Measurements from ENCODE around the gene OR51B6.
"Not testable (repeated sequence)": the region's sequence is repeated elsewhere in the genome, so short reads cannot be mapped to it uniquely, and the experiment has no call there.

Gene OR51B6

GRCh38 chr11:5351208-5351607 is at the start of gene OR51B6:
TSS of gene OR51B6 (plus strand) at chr11:5351508. CDS start at chr11:5351508, 0 bp downstream.
- no peak for DNase-seq (ENCODE audit: low read depth)

GRCh38 chr11:5301846-5302245 is 49.5 kb upstream of the OR51B6 start, which contains the start of gene OR51B4:
TSS of gene OR51B4 (minus strand) at chr11:5301946. CDS start at chr11:5301946, 0 bp downstream.
- no peak for DNase-seq (ENCODE audit: low read depth)

- no peak for DNase-seq (ENCODE audit: low read depth)
Observed at GRCh38 chr11:5303626-5304025, 47.7 kb upstream of the OR51B6 start.

GRCh38 chr11:5304046-5304445 is 47.3 kb upstream of the OR51B6 start:
- no peak for DNase-seq (ENCODE audit: low read depth)

- no peak for DNase-seq (ENCODE audit: low read depth)
Observed at GRCh38 chr11:5307256-5308019, 43.9 kb upstream of the OR51B6 start.

GRCh38 chr11:5310423-5310822 is 40.9 kb upstream of the OR51B6 start:
- no peak for DNase-seq (ENCODE audit: low read depth)

- DNase-seq (ENCODE audit: low read depth): not testable (repeated sequence)
Observed at GRCh38 chr11:5313326-5314023, 37.8 kb upstream of the OR51B6 start.

- DNase-seq (ENCODE audit: low read depth): no peak
Observed at GRCh38 chr11:5317292-5317691, 34.0 kb upstream of the OR51B6 start.

- no peak for DNase-seq (ENCODE audit: low read depth)
Observed at GRCh38 chr11:5324197-5324596, 27.1 kb upstream of the OR51B6 start, which contains the start of gene OR51B2. TSS of gene OR51B2 (minus strand) at chr11:5324297. CDS start at chr11:5324297, 0 bp downstream.

- no peak for DNase-seq (ENCODE audit: low read depth)
Observed at GRCh38 chr11:5335170-5335569, 16.1 kb upstream of the OR51B6 start.

GRCh38 chr11:5336331-5336730 is 15.0 kb upstream of the OR51B6 start:
- no peak for DNase-seq (ENCODE audit: low read depth)

GRCh38 chr11:5337253-5337652 is 14.1 kb upstream of the OR51B6 start:
- not testable (repeated sequence) for DNase-seq (ENCODE audit: low read depth)

GRCh38 chr11:5339771-5340322 is 11.5 kb upstream of the OR51B6 start:
- no peak for DNase-seq (ENCODE audit: low read depth)

- DNase-seq (ENCODE audit: low read depth): no peak
Observed at GRCh38 chr11:5343474-5344335, 7.6 kb upstream of the OR51B6 start, which contains the start of gene OR51B5. TSS of gene OR51B5 (minus strand) at chr11:5343524. CDS start at chr11:5343524, 0 bp downstream.

- DNase-seq (ENCODE audit: low read depth): no peak
Observed at GRCh38 chr11:5345831-5346230, 5.5 kb upstream of the OR51B6 start.

- no peak for DNase-seq (ENCODE audit: low read depth)
Observed at GRCh38 chr11:5348551-5349194, 2.6 kb upstream of the OR51B6 start.

- no peak for DNase-seq (ENCODE audit: low read depth)
Observed at GRCh38 chr11:5349550-5349949, 1.8 kb upstream of the OR51B6 start.

- not testable (repeated sequence) for DNase-seq (ENCODE audit: low read depth)
Observed at GRCh38 chr11:5356031-5356430, 4.7 kb downstream of the OR51B6 start.

GRCh38 chr11:5362017-5362625 is 10.8 kb downstream of the OR51B6 start:
- no peak for DNase-seq (ENCODE audit: low read depth)

- no peak for DNase-seq (ENCODE audit: low read depth)
Observed at GRCh38 chr11:5363679-5364078, 12.4 kb downstream of the OR51B6 start.

GRCh38 chr11:5364214-5364613 is 12.9 kb downstream of the OR51B6 start:
- no peak for DNase-seq (ENCODE audit: low read depth)

Measured in CMK (cell line).